Right lobe of liver (tissue), 4 donors: ENCODE results near the gene AMIGO1.

Experiments
- POLR2A ChIP-seq: fragments of 450-650 bp; IDR thresholded peaks from one replicate; pipeline ENCODE4 v1.6.1; 2017; ENCODE audit warnings: antibody characterized with exemption, mild to moderate bottlenecking
- TF ChIP-seq, protein P1 (sequence below), 4 donors: fragments of 200-600 bp in 3 of 4; fragments of 450-650 bp in 1 of 4; IDR thresholded peaks; one replicate each; pipeline versions ENCODE4 v1.5.1 to v1.8.0; 2016 to 2022; ENCODE audit warnings: antibody characterized with exemption in 4 of 4, mild to moderate bottlenecking in 2 of 4
- donor health status: DM: no; HTN: no; CAD: no.
- donor health status: DM: no; HTN: no; CAD: no.
- donor health status: DM: no; HTN: yes; CAD: no.

DNA sequence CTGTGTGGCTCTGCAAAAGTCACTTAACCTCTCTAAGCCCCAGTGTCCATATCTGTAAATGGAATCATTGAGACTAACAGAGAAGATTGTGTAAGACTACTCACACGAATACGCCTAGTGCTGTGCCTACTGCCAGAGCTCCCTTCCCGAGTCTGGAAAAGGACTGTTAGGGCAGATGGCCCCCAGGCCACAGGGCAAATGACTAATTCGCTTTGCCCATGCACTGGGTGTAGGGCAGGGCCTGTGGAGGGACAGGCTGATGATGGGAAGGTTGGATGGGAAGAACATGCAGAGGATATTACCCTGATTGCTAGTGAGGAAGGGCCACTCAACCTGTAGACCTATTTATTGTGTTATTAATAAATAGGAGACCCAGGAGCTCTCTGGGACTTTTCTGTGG lies 26.0 kb upstream of the AMIGO1 start:
- TF ChIP-seq, protein P1, sequence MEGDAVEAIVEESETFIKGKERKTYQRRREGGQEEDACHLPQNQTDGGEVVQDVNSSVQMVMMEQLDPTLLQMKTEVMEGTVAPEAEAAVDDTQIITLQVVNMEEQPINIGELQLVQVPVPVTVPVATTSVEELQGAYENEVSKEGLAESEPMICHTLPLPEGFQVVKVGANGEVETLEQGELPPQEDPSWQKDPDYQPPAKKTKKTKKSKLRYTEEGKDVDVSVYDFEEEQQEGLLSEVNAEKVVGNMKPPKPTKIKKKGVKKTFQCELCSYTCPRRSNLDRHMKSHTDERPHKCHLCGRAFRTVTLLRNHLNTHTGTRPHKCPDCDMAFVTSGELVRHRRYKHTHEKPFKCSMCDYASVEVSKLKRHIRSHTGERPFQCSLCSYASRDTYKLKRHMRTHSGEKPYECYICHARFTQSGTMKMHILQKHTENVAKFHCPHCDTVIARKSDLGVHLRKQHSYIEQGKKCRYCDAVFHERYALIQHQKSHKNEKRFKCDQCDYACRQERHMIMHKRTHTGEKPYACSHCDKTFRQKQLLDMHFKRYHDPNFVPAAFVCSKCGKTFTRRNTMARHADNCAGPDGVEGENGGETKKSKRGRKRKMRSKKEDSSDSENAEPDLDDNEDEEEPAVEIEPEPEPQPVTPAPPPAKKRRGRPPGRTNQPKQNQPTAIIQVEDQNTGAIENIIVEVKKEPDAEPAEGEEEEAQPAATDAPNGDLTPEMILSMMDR (IDR thresholded peaks at IDR 0.05), result no peak
- no peak for TF ChIP-seq POLR2A
